Stimulated activated CD8-positive, alpha-beta memory T cell treated with anti-CD3 and anti-CD28 coated beads, Interleukin-2, amount 100 ng/mL, for 1 hour (primary cell): ENCODE results near the gene MEF2B.
"Not testable (repeated sequence)": the region's sequence is repeated elsewhere in the genome, so short reads cannot be mapped to it uniquely, and the experiment has no call there.

Experiments used
- DNase-seq, 2 donors: peaks; one replicate each; pipeline ENCODE4 v3.0.0-alpha.2; 2020; ENCODE audit warnings: low read depth in 2 of 2

Gene MEF2B

DNA sequence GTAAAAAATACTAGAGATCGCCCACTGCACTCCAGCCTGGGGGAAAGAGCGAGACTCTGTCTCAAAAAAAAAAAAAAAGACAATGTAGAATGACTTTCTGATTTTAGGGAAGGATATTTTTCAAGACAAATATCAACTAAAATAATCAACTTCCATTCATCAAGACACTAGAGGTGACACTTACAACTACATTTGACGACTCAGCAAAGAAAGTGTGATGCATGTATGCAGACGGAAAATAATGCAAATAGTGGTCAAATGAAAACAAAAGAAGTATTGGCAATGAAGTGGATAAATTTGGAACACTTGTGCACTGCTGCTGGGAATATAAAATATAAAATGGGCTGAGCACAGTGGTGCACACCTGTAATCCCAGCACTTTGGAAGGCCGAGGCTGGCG, 44.0 kb downstream of the MEF2B start:
- no peak for DNase-seq

DNA sequence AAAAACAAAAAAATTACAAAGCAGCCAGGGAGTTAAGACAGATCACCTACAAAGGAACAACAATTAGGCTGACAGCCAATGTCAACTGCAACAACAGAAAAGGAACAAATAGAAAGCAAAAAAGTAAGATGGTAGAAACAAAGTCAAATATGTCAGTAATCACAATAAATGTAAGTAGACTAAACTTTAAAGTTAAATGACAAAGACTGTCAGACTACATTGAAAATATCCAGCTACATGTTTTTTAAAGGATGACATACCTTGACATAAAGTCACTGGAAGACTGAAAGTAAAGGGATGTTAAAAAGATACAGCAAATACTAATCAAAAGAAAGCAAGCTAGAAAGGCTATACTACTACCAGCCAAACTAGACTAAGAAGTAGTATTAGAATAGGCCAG, 46.7 kb downstream of the MEF2B start:
- no peak for DNase-seq

- no peak for DNase-seq
Observed at GRCh38 chr19:19122902-19123301, 47.2 kb downstream of the MEF2B start.

DNA sequence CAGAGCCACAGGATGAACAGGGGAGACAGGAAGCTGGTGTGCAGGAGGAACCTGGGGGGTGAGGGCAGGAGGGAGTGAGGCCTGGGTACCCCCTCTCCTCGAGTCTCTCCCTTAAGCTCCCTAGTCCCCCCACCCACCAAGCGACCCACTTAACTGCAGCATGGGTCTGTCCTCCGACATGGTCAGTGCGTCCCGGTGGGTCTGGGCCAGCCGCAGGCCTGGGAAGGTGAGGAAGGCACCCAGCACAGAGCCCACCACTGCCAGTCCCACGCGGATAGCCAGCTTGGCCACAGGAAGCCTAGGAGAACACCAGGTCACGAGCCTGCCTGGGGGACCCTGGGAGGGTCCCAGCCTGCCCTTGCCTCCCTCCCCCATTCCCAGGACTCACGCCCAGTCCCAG, 48.7 kb downstream of the MEF2B start:
- no peak for DNase-seq

DNA sequence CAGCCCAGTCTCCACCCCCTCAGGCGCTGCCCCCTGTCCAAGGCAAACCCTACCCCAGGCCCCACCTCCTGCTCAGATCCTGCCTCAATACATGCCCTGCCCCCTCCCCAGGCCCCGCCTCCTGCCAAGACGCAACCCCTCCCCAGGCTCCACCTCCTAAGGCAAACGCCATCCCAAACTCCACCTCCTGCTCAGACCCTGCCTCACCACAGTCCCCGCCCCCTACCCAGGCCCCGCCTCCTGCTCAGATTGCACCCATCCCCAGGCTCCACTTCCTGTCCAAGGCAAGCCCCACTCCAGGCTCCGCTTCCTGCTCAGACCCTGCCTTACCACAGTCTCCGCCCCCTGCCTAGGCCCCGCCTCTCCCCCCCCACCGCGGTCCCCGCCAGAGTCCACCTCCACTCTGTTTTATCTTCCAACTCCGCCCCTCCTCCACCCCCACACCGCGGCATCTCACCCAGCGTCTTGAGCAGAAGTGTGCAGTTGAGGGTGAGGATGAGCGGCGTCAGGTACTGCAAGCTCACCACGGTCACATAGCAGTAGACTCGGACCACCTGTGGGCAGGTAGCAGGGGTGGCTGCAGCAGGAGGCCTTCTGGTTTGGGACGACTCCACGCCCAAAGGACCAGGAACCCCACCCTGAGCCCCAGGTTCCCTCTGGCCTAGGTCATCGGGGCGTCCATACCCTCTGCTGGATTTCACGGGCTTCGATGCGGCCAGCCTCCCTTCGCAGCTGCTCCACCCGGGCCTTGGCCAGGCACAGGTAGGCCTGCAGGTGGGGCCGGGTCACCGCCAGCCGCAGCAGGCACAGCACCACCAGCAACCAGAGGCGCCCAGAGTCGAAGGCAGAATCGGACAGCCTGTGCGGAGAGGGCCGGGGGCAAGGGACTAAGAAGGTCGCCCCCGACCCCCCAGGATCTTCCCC, 49.5 kb downstream of the MEF2B start:
- no peak for DNase-seq

GRCh38 chr19:19119325-19120237, 50.5 kb downstream of the MEF2B start:
- DNase-seq: no peak

DNA sequence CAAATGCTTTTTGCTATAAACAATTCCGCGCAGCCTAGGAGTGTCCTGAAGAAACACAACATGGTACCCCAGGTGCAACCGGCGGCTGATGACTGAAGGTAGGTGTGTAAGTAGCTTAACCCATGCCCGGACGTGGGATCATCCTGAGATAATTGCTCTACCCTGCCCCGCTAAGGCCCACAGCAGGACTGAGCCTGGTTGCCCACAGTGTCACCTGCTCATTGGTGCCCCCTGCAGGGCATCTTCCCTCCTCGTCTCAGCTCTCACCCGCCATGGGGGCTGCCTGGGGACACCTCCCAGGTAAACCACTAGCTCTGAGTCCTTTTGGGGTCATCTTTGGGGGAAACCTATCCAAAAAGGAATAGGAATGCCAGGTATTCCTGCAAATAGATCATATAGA, 54.1 kb downstream of the MEF2B start:
- peak in 1 of 2 donors; percentile 18 for DNase-seq

- DNase-seq: no peak
Observed at GRCh38 chr19:19113040-19113626, 56.9 kb downstream of the MEF2B start.

DNA sequence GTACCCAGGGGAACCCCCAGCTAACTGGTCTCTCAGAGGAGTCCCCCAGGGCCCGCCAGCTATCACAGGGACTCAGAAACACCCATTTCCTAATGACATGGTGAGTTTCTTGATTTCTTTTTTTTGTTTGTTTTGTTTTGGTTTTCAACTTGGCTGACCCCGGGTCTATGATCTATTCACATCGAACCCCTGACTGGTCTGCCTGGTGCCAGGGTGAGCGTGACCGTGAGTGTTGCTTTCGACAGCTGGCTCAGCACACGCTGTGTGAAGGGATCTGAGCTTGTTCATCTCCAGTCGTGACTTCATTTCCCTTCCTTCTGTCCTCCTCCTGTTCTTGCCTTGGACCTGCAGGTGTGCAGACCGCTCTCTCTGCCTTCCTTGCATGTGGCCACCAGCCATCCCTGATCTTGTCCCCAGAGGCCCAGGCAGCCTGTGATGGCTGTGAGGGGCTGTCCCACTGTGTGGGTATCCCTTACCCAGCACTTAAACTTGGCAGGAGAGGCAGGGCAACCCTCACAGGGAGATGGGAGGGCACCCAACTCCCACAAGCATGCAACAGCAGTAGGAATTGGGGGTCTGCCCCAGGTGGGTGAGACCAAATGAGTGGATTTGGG, 58.0 kb downstream of the MEF2B start:
- no peak for DNase-seq

DNA sequence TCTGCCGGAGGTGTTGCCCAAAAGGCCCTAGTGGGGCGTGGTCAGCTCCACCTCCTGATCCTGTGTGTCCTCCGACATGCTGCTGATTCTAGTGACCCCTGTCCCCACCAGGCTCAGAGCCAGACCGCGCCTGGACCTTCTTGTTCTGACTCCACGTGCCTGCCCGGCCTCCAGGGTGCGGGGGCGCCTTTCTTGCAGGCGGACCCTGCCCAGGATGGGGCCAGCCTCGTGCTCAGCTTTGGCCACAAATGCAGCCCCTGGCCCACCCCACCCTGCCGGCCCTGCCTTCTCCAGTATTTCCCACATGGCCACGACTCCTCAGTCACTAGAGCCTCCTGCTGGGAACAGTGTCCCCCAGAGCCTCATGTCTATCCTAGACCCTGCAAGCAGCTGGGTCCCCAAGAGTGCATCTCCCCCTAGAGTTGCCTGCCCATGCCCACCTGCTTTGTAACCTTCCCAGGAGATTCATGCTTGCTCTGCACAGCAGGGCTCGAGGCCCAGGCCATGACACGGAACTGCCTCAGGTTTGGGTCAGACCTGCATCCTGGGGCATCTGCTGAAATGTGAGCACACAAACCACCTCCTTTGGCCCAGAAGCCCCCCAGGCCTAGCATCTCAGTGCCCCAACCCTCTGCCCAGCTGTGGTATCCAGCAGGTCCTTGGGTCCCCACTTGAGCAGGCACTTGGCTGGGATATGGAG, 58.8 kb downstream of the MEF2B start:
- no peak for DNase-seq

GRCh38 chr19:19110410-19111135, 59.5 kb downstream of the MEF2B start:
- no peak for DNase-seq

GRCh38 chr19:19109601-19110000, 60.5 kb downstream of the MEF2B start:
- DNase-seq: no peak

GRCh38 chr19:19107654-19108053, 62.4 kb downstream of the MEF2B start:
- DNase-seq: no peak

- DNase-seq: not testable (repeated sequence)
Observed at GRCh38 chr19:19106938-19107337, 63.1 kb downstream of the MEF2B start.

GRCh38 chr19:19106056-19106551, 64.0 kb downstream of the MEF2B start:
- DNase-seq: no peak

DNA sequence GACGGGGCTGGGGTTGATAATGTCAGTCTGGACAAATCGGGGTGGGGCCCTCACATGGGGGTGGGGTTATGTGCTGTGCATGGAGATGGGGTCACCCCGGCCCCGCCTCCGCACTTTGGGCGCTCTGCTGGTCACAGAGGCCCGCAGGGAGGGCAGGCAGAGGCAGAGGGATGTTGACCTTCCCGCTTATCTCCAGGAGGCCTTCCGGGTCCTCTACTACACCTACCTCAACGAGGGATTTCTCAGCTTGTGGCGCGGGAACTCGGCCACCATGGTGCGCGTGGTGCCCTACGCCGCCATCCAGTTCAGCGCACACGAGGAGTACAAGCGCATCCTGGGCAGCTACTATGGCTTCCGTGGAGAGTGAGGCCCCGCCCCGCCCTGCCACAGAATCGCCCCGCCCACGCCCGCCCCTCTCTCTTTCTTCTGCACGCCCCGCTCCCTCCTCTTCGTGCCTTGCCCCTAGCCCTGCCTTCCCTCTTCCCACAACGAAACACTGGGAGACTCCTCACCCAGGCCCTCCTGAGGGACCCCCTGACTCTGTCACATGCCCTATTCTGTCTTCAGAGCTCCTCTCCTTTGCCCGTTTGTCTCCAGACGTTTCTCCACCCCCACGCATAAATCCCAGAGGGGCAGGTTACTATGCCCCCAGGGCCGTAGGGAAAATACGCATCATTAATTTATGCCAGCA, 64.6 kb downstream of the MEF2B start:
- no peak for DNase-seq

GRCh38 chr19:19103167-19103566, 66.9 kb downstream of the MEF2B start:
- no peak for DNase-seq

DNA sequence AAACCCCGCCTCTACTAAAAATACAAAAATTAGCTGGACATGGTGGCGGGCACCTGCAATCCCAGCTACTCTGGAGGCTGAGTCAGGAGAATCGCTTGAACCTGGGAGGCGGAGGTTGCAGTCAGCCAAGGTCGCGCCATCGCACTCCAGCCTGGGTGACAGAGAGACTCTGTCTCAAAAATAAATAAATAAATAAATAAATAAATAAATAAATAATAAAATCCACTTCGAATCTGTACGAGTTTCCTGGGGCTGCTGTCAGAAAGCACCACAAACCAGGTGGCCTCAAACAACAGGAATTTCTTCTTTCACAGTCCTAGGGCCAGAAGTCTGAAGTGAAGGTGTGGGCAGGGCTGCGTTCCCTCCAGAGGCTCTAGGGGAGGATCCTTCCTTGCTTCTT, 67.5 kb downstream of the MEF2B start:
- DNase-seq: not testable (repeated sequence)

DNA sequence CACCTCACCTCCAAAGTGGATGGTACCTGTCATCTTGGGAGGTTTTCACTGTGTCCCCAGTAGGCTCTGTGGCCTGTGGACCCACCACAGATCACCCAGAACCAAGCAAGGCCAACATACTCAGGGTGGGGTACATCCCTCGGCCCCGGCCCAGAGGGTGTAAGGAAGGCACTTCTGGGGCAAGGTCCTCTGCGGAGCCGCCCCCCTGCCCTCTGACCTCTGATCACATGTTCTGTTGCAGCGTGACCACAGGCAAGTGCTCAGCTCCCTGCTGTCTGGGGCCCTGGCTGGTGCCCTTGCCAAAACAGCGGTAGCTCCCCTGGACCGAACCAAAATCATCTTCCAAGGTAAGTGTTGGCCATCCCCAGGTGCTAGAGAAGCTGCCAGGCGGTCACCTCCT, 68.5 kb downstream of the MEF2B start:
- no peak for DNase-seq
